ENCODE data around the gene B3GAT2.

GRCh38 chr6:70820778-70821177, 136.1 kb downstream of the B3GAT2 start:
- TF ChIP-seq CTCF (IDR thresholded peaks at IDR 0.05; ENCODE audit: low read depth, low read length), result no peak
- TF ChIP-seq POLR2A (IDR thresholded peaks at IDR 0.05; ENCODE audit: extremely low read depth, insufficient read length), result no peak
